ENCODE results near the gene NDRG3.

NDRG3 gene

DNA sequence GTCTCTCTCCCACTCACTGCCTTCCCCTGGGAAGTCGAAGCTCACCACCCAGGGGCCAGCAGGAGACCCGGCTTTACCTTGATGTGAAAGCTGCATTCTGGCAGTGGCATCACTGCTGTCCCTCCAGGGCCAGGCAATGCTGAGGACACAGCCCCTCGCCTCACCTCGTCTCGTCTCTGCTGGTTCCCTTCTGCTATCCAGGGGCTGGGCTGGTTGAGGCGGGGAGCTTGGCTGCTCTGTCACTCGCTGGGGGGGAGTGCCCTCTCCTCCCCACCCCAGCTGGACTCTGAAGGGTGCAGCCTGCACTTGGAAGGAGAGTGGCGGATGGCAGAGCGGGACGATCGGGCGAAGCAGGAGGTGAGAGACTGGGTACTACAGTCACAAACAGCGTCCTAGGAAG, 40.4 kb upstream of the NDRG3 start:
- Histone ChIP-seq H3K9me3 (ENCODE audit: control extremely low read depth in 1 of 5, control insufficient read depth in 4 of 5, insufficient read depth in 2 of 5, low read depth in 1 of 5, low read length in 4 of 5) (no peaks in the 10 kb centered on the region), H3K27ac (ENCODE audit: insufficient read depth in 1 of 2, low read depth in 1 of 2, low read length in 2 of 2, poor library complexity in 1 of 2, severe bottlenecking in 2 of 2) (no peak overlapping the region), H3K4me1 (ENCODE audit: control extremely low read depth in 1 of 4, control insufficient read depth in 4 of 4, insufficient read depth in 4 of 4, low read length in 3 of 4) (no peaks in the 10 kb centered on the region), H3K4me3 (ENCODE audit: control insufficient read depth in 1 of 7, extremely low read depth in 1 of 7, insufficient read depth in 4 of 7, low read depth in 2 of 7, low read length in 6 of 7) (no peak overlapping the region), H3K36me3 (ENCODE audit: control insufficient read depth in 4 of 4, insufficient read depth in 4 of 4, low read length in 3 of 4) (peaks cover 5 to 40% (median 26%) of the 10 kb centered on the region in 4 experiments), H3K27me3 (replicated peaks in 2 of 5; ENCODE audit: control insufficient read depth in 4 of 5, insufficient read depth in 5 of 5, low read length in 4 of 5) (no peaks in the 10 kb centered on the region)
- CTCF ChIA-PET = interaction anchor here (0.7 to 2.1 kb wide), 2 partner anchors 12 to 152 kb away, joined by 3 to 8 read pairs; no protein-coding TSS in a partner anchor
- POLR2A ChIA-PET = no interaction called here
- DNase-seq = no peak
- WGBS (ENCODE audit: insufficient coverage) = 91% methylated on average over 8 of the region's 13 CpGs

DNA sequence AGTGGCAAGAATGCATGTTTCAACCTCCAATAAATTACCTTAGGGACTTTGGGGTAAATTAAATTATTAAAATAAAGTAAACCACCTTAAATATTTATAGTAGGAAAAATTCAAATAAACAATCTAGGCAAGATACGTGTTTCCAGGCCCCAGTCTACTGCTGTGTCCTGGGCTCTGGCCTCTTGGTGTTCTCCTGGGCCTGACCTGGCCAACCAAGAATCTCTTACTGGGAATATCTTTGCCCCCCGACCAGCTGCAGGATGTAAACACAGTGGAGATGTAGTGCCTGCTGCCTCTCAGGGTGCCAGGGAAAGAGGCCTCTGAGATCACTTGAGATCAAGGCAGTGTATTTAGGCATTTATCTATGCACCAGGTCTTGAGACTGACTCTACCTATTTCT, 39.4 kb upstream of the NDRG3 start:
- ChIA-PET CTCF (no interaction called here), POLR2A (no interaction called here)
- no peak for DNase-seq
- H3K27me3 ChIP-seq (replicated peaks in 2 of 5; ENCODE audit: control insufficient read depth in 4 of 5, insufficient read depth in 5 of 5, low read length in 4 of 5) = no peaks in the 10 kb centered on the region
- peaks cover 5 to 39% (median 25%) of the 10 kb centered on the region in 4 experiments for H3K36me3 ChIP-seq (ENCODE audit: control insufficient read depth in 4 of 4, insufficient read depth in 4 of 4, low read length in 3 of 4)
- H3K27ac ChIP-seq (ENCODE audit: insufficient read depth in 1 of 2, low read depth in 1 of 2, low read length in 2 of 2, poor library complexity in 1 of 2, severe bottlenecking in 2 of 2) = no peak overlapping the region
- WGBS (ENCODE audit: insufficient coverage) = 86% methylated on average over 2 of the region's 2 CpGs
- no peaks in the 10 kb centered on the region for H3K9me3 ChIP-seq (ENCODE audit: control extremely low read depth in 1 of 5, control insufficient read depth in 4 of 5, insufficient read depth in 2 of 5, low read depth in 1 of 5, low read length in 4 of 5)
- no peaks in the 10 kb centered on the region for H3K4me1 ChIP-seq (ENCODE audit: control extremely low read depth in 1 of 4, control insufficient read depth in 4 of 4, insufficient read depth in 4 of 4, low read length in 3 of 4)
- no peak overlapping the region for H3K4me3 ChIP-seq (ENCODE audit: control insufficient read depth in 1 of 7, extremely low read depth in 1 of 7, insufficient read depth in 4 of 7, low read depth in 2 of 7, low read length in 6 of 7)

DNA sequence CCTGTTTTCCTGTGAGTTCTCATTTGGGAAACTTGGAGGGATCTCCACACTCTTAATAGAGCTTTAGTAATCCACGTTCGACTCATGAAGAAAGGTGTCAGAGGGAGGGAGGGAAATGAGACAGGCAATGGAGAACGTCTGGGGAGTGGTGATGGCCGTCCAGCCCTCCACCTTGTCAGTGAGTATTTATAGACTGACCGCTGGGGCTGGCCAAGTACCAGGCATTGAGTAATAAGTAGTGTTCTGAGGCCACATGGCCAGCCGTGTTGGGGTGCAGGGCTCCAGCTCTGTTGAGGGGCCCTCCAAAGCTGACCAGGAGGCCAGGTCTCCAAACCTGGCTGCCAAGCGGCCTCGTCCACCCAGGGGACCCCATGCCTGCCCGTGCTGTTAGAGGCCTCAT, 39.0 kb upstream of the NDRG3 start:
- no peaks in the 10 kb centered on the region for H3K4me1 ChIP-seq (ENCODE audit: control extremely low read depth in 1 of 4, control insufficient read depth in 4 of 4, insufficient read depth in 4 of 4, low read length in 3 of 4)
- WGBS (ENCODE audit: insufficient coverage) = 96% methylated on average over 6 of the region's 9 CpGs
- H3K9me3 ChIP-seq (ENCODE audit: control extremely low read depth in 1 of 5, control insufficient read depth in 4 of 5, insufficient read depth in 2 of 5, low read depth in 1 of 5, low read length in 4 of 5) = no peaks in the 10 kb centered on the region
- H3K27me3 ChIP-seq (replicated peaks in 2 of 5; ENCODE audit: control insufficient read depth in 4 of 5, insufficient read depth in 5 of 5, low read length in 4 of 5) = no peaks in the 10 kb centered on the region
- ChIA-PET CTCF (no interaction called here), POLR2A (interaction anchor here (0.6 kb wide), 1 partner anchor 274 kb away, joined by 3 read pairs; no protein-coding TSS in a partner anchor)
- no peak overlapping the region for H3K4me3 ChIP-seq (ENCODE audit: control insufficient read depth in 1 of 7, extremely low read depth in 1 of 7, insufficient read depth in 4 of 7, low read depth in 2 of 7, low read length in 6 of 7)
- H3K27ac ChIP-seq (ENCODE audit: insufficient read depth in 1 of 2, low read depth in 1 of 2, low read length in 2 of 2, poor library complexity in 1 of 2, severe bottlenecking in 2 of 2) = no peak overlapping the region
- no peak for DNase-seq
- H3K36me3 ChIP-seq (ENCODE audit: control insufficient read depth in 4 of 4, insufficient read depth in 4 of 4, low read length in 3 of 4) = peaks cover 5 to 39% (median 25%) of the 10 kb centered on the region in 4 experiments

DNA sequence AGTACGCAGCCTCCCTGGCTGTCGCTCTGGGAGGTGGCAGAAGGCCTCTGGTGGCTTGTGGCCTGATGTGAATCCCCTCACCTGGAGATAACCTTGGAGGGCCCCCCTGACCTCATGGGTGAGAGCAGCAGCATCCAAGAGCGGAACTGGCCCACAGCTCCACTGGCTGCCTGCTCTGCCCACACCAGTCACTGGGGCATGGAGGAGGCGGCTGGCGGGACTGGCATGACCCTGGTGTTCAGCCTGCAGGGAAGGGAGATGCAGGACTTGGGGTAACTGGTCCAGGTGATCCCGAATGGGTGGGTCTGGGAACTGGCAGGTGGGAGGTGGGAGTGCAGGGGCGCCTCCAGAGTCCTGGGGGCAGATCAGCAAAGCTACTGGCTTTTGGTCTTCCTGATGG, 38.2 kb upstream of the NDRG3 start:
- no peaks in the 10 kb centered on the region for H3K4me1 ChIP-seq (ENCODE audit: control extremely low read depth in 1 of 4, control insufficient read depth in 4 of 4, insufficient read depth in 4 of 4, low read length in 3 of 4)
- H3K27me3 ChIP-seq (replicated peaks in 2 of 5; ENCODE audit: control insufficient read depth in 4 of 5, insufficient read depth in 5 of 5, low read length in 4 of 5) = no peaks in the 10 kb centered on the region
- WGBS (ENCODE audit: insufficient coverage) = 95% methylated on average over 7 of the region's 7 CpGs
- CTCF ChIA-PET = no interaction called here
- H3K9me3 ChIP-seq (ENCODE audit: control extremely low read depth in 1 of 5, control insufficient read depth in 4 of 5, insufficient read depth in 2 of 5, low read depth in 1 of 5, low read length in 4 of 5) = no peaks in the 10 kb centered on the region
- no peak for DNase-seq
- H3K4me3 ChIP-seq (ENCODE audit: control insufficient read depth in 1 of 7, extremely low read depth in 1 of 7, insufficient read depth in 4 of 7, low read depth in 2 of 7, low read length in 6 of 7) = no peak overlapping the region
- H3K36me3 ChIP-seq (ENCODE audit: control insufficient read depth in 4 of 4, insufficient read depth in 4 of 4, low read length in 3 of 4) = peaks cover 5 to 39% (median 25%) of the 10 kb centered on the region in 4 experiments
- POLR2A ChIA-PET = interaction anchor here (0.6 kb wide), 1 partner anchor 275 kb away, joined by 3 read pairs; no protein-coding TSS in a partner anchor
- no peak overlapping the region for H3K27ac ChIP-seq (ENCODE audit: insufficient read depth in 1 of 2, low read depth in 1 of 2, low read length in 2 of 2, poor library complexity in 1 of 2, severe bottlenecking in 2 of 2)

DNA sequence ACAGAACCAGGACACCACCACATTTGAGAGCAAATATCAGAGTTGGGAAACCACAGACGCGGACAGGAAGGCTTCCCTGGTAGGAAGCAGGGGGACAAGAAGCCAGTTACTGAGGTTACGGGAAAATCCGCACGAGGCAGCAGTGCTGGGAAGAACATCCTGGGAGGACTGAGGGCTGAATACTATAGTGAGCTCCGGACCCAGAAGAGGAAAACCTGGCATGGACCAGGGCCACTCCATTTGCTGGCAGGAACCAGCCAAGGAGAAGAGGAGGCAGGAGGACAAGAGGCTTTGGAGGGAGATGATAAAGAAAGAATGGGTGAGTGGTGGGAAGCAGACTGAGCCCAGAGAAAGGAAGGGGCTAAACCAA, 33.8 kb upstream of the NDRG3 start:
- H3K9me3 ChIP-seq (ENCODE audit: control extremely low read depth in 1 of 5, control insufficient read depth in 4 of 5, insufficient read depth in 2 of 5, low read depth in 1 of 5, low read length in 4 of 5) = no peaks in the 10 kb centered on the region
- H3K4me1 ChIP-seq (ENCODE audit: control extremely low read depth in 1 of 4, control insufficient read depth in 4 of 4, insufficient read depth in 4 of 4, low read length in 3 of 4) = no peaks in the 10 kb centered on the region
- POLR2A ChIA-PET = no interaction called here
- 92% methylated on average over 6 of the region's 6 CpGs for WGBS (ENCODE audit: insufficient coverage)
- H3K27ac ChIP-seq (ENCODE audit: insufficient read depth in 1 of 2, low read depth in 1 of 2, low read length in 2 of 2, poor library complexity in 1 of 2, severe bottlenecking in 2 of 2) = no peak overlapping the region
- CTCF ChIA-PET = no interaction called here
- no peak for DNase-seq
- H3K36me3 ChIP-seq (ENCODE audit: control insufficient read depth in 4 of 4, insufficient read depth in 4 of 4, low read length in 3 of 4) = peaks cover 2 to 18% (median 11%) of the 10 kb centered on the region in 4 experiments
- H3K27me3 ChIP-seq (replicated peaks in 2 of 5; ENCODE audit: control insufficient read depth in 4 of 5, insufficient read depth in 5 of 5, low read length in 4 of 5) = no peaks in the 10 kb centered on the region
- H3K4me3 ChIP-seq (ENCODE audit: control insufficient read depth in 1 of 7, extremely low read depth in 1 of 7, insufficient read depth in 4 of 7, low read depth in 2 of 7, low read length in 6 of 7) = no peak overlapping the region

DNA sequence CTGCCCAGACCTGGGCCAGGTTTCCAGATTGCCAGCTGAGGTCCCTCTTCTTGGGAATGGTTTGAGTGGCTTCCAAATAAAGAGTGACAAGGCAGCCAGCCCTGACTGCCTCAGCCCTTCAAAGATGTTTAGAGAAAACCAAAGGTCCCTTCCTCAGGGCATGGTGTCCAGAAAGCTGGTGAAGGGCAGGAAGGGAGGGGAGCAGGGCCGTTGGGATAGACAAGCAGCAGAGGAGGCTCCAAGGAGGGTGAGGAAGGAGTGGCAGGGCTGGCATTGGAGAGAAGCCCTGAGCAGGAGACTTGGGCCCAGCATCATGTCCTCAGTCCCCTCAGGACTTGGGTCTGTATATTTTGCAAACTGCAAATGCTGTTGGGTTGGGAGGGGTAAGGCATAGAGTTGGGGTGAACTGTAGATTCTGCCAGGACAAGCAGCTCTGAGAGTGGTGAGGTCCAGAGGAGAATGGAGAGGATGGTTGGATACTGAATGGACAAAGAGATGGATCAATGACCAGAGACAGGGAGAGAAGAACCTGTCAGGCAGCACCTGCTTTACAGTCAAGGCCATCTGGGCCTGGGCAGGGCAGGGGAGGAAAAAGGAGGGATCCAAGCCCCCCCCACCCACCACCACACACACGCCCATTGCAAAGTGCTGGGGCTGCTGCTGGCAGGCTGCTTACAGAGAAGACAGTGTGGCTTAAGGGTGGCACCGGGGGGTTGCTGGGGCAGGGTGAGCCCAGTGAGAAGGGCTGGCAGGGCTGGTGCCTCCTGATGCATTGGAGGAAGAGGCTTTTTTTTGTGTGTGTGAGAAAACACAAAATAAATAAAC, 33.2 kb upstream of the NDRG3 start:
- ChIA-PET CTCF (no interaction called here), POLR2A (no interaction called here)
- no peaks in the 10 kb centered on the region for H3K27me3 ChIP-seq (replicated peaks in 2 of 5; ENCODE audit: control insufficient read depth in 4 of 5, insufficient read depth in 5 of 5, low read length in 4 of 5)
- DNase-seq = no peak
- 67% methylated on average over 1 of the region's 3 CpGs for WGBS (ENCODE audit: insufficient coverage)
- H3K4me3 ChIP-seq (ENCODE audit: control insufficient read depth in 1 of 7, extremely low read depth in 1 of 7, insufficient read depth in 4 of 7, low read depth in 2 of 7, low read length in 6 of 7) = no peak overlapping the region
- peaks cover 0 to 12% (median 7%) of the 10 kb centered on the region in 4 experiments for H3K36me3 ChIP-seq (ENCODE audit: control insufficient read depth in 4 of 4, insufficient read depth in 4 of 4, low read length in 3 of 4)
- H3K27ac ChIP-seq (ENCODE audit: insufficient read depth in 1 of 2, low read depth in 1 of 2, low read length in 2 of 2, poor library complexity in 1 of 2, severe bottlenecking in 2 of 2) = no peak overlapping the region
- peaks cover 0 to 3% (median under 1%) of the 10 kb centered on the region in 4 experiments for H3K4me1 ChIP-seq (ENCODE audit: control extremely low read depth in 1 of 4, control insufficient read depth in 4 of 4, insufficient read depth in 4 of 4, low read length in 3 of 4)
- H3K9me3 ChIP-seq (ENCODE audit: control extremely low read depth in 1 of 5, control insufficient read depth in 4 of 5, insufficient read depth in 2 of 5, low read depth in 1 of 5, low read length in 4 of 5) = no peaks in the 10 kb centered on the region

DNA sequence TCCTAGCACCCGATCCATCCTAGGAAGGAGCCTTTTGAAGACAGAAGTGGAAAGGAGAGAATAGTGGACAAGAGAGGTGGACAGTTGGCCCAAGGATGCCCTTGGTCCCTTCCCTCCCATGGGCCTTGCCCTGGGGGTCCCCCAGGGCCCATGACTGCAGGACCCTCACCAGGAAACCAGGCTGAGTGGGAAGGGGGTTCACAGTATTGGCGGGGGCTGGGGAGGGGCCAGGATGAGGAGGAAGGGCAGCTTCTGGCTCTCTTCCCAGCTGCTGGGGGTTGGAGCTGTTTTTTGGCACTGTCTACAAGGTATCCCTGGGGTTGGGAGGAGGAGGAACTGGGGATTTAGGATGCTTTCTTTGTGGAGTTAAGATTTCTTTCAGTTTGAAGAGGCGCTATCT, 31.7 kb upstream of the NDRG3 start:
- H3K4me3 ChIP-seq (ENCODE audit: control insufficient read depth in 1 of 7, extremely low read depth in 1 of 7, insufficient read depth in 4 of 7, low read depth in 2 of 7, low read length in 6 of 7) = no peak overlapping the region
- no peaks in the 10 kb centered on the region for H3K36me3 ChIP-seq (ENCODE audit: control insufficient read depth in 4 of 4, insufficient read depth in 4 of 4, low read length in 3 of 4)
- POLR2A ChIA-PET = interaction anchor here (0.6 kb wide), 1 partner anchor 24 kb away, joined by 3 read pairs; no protein-coding TSS in a partner anchor
- CTCF ChIA-PET = interaction anchor here (1.1 to 1.4 kb wide), 3 partner anchors 90 to 165 kb away, joined by 3 to 6 read pairs (median 3); no protein-coding TSS in a partner anchor
- WGBS (ENCODE audit: insufficient coverage) = 89% methylated on average over 3 of the region's 3 CpGs
- no peaks in the 10 kb centered on the region for H3K27me3 ChIP-seq (replicated peaks in 2 of 5; ENCODE audit: control insufficient read depth in 4 of 5, insufficient read depth in 5 of 5, low read length in 4 of 5)
- no peak overlapping the region for H3K27ac ChIP-seq (ENCODE audit: insufficient read depth in 1 of 2, low read depth in 1 of 2, low read length in 2 of 2, poor library complexity in 1 of 2, severe bottlenecking in 2 of 2)
- DNase-seq = no peak
- H3K9me3 ChIP-seq (ENCODE audit: control extremely low read depth in 1 of 5, control insufficient read depth in 4 of 5, insufficient read depth in 2 of 5, low read depth in 1 of 5, low read length in 4 of 5) = no peaks in the 10 kb centered on the region
- peaks cover 4 to 10% (median 8%) of the 10 kb centered on the region in 4 experiments for H3K4me1 ChIP-seq (ENCODE audit: control extremely low read depth in 1 of 4, control insufficient read depth in 4 of 4, insufficient read depth in 4 of 4, low read length in 3 of 4)
